GM21576 (cell line): ENCODE measurements around the gene PTPRN2.
"Not testable (repeated sequence)": the region's sequence is repeated elsewhere in the genome, so short reads cannot be mapped to it uniquely, and the experiment has no call there.

ENCODE experiments used
- ATAC-seq: cut with Tn5 transposase; IDR thresholded peaks from one replicate; pipeline ENCODE4 v1.9.1; 2021; ENCODE audit warnings: mild to moderate bottlenecking, moderate library complexity; ENCODE audit not compliant: unreplicated experiment

Gene PTPRN2

GRCh38 chr7:158331826-158332450 is 255.7 kb downstream of the PTPRN2 start:
- ATAC-seq: not testable (repeated sequence)

GRCh38 chr7:158329686-158330085 is 257.9 kb downstream of the PTPRN2 start:
- no peak for ATAC-seq

DNA sequence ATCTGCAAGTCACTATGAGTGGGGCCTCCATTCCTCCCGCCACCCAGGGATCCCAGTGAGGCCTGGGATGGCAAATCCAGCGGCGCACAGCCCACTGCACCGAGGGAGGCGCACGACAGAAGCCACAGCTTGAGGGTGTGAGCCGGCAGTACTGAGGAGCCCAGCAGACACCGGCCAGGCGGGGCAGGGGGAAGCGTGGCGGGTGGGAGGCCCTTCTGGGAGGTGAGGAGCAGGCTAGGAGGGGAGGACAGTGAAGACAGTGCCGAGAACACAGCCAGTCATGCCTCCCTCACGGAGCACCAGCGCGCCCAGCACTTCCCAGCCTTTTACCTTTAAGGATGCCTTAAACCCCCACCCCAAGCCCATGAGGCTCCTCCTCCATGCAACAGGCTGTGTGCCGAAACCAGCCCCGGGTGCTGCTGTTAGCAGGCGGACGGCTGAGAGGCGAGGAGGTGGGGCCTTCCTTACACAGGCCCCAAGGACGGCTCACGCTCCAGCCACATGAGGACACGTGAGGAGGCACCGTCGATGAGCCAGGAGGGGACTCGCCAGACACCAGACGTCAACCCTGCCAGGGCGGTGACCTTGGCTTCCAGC is 258.5 kb downstream of the PTPRN2 start:
- ATAC-seq: no peak

DNA sequence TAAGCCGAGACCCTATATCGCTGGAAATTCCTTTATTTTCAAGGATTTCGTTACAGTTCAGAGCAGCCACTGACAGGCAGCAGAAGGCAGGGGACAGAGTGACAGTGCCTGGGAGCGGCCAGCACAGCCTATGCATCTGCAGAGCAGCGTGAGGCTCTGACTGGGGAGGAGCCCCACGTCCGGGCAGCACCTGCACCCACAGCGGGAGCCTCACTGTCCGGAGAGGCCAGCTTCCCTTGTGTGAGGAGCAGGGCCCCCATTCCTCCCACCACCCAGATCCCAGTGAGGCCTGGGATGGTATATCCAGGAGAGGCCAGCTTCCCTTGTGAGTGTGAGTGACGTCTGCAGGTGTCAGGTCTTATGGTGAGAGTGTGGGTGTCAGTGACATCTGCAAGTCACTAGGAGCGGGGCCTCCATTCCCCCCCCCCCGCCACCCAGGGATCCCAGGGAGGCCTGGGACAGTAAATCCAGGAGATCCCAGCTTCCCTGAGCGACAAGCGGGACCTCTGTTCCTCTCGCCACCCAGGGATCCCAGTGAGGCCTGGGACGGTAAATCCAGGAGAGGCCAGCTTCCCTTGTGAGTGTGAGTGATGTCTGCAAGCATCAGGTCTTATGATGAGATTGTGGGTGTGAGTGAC is 259.1 kb downstream of the PTPRN2 start:
- no peak for ATAC-seq

GRCh38 chr7:158327571-158328180 is 259.9 kb downstream of the PTPRN2 start:
- no peak for ATAC-seq

DNA sequence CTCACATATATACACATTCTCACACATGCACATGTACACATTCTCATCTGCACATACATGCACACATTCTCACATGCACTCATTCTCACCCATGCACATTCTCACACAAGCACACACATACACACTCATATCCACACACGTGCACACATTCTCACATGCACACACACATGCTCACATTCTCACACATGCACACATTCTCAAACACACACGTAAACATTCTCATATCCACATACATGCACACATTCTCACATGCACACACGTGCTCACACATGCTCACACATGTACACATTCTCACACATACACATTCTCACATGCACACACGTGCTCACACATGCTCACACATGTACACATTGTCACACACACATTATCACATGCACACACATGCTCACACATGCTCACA is 260.6 kb downstream of the PTPRN2 start:
- ATAC-seq: no peak

DNA sequence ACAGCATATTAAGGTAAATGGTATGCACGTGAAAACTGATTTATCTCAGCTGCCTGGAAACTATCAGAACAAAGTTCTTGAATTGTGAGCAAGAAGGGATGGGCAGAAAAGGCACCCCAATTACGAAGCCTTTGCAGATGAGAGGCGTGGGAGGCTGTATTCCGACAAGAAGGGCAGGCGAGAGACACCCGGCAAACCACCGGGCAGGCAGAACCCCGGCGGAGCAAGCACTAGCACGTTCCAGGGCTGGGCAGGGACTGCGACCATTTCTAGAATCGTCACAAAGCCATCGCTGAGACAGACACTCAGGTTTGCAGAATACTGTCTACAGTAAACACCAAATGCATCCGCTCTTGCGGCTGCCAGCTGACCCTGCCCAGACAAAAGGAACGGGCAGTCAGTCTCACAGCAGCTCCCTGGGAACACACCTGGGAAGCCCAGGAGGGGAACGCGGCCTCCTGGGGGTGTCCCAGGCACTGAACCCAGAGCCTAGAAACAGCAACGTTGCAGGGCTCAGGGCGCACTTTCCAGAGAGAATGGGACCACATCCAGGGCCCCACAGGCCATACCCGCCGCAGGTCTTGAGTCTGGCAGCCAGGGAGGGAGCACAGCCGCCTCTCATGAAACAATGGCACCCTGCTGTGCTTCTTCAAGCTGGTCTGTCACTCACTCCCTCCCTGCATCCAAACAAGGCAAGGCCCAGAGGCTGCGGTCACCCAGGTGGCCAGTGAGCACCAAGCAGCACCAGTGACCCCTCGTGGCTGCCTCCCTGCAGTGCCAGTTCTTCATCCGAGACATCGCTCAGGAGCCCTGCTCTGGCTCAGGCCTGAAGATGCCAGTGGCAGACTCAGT is 261.9 kb downstream of the PTPRN2 start:
- no peak for ATAC-seq

DNA sequence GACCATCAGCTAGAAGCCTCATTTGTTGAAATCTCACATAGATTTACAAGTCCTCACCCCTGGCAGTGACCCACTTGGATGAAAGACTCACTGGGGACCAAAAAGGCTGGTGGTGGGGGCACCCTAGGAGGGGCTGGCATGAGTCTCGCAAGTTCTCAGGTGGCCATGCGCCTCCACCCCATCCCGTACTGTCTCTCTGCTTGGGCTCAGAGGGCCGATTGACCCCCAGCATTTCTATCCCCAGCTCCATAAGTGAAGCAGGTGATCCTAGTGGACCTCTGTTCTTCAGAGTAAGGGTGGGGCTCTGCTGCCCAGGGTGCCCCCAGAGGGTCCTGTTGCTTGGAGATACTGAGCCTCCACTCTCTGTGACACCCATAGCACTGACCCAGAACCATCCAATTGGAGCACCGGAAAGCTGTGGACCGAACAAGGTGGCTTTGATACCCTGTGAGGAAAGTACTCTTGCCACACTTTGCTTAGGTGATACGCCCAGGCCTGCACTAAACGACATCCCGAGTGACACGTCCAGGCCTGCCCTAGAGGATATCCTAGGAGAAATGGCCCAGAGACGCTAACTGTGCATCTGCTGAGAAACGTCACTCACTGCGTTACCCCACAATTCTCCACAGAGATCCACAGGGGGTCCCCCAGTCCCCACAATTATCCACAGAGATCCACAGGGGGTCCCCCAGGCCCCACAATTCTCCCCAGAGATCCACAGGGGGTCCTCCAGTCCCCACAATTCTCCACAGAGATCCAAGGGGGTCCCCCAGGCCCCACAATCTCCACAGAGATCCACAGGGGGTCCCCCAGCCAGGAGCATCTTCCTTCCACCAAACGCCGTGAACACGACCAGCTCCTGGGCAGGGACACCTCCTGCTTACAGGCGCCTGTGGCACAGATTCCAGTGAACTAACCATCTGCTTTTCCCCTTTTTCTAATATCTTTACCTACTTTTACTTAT is 262.9 kb downstream of the PTPRN2 start:
- ATAC-seq: no peak

- ATAC-seq: no peak
These were observed 263.8 kb downstream of the PTPRN2 start for GRCh38 chr7:158323741-158324396.

DNA sequence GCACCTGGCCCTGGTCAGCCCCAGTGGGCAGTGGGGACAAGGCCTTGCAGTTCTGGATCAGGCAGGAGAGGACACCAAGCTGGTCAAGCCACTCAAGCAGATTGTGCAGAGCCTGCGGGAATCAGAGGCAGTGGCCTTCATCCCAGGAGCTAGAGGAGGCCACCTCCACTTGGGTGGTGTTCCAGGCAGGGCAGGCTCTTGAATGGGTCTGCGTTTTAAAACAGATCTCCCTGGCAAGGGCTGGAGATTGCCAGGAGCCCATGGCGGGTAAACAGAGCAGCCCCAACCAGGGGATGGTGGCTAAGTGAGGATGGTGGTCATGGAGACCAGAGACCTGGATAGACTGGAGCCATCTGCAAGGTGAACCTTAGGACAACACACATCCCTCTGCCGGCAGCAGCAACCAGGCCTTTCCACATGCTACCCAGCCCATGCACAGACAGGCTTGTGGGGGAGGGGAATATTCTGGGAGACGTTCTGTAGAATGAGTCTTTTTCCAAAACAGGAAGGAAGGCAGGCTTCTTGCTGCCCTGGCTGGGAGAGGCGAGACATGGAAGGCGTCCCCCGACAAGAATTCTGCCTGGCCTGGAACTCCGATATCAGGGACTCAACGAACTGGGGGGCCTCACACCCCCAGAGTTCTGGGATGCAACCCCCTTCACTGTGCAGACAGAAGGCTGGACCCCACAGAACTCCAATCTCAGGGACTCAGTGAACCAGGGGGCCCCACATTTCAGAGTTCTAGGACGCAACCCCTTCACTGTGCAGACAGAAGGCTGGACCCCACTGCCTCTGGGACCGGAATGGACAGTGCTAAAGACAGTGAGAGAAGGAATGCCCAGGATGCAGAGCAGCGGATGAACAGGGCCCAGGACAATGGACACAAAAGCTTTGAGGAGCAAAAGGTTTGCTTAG is 264.8 kb downstream of the PTPRN2 start:
- no peak for ATAC-seq

GRCh38 chr7:158321936-158322615 is 265.5 kb downstream of the PTPRN2 start:
- ATAC-seq: no peak

DNA sequence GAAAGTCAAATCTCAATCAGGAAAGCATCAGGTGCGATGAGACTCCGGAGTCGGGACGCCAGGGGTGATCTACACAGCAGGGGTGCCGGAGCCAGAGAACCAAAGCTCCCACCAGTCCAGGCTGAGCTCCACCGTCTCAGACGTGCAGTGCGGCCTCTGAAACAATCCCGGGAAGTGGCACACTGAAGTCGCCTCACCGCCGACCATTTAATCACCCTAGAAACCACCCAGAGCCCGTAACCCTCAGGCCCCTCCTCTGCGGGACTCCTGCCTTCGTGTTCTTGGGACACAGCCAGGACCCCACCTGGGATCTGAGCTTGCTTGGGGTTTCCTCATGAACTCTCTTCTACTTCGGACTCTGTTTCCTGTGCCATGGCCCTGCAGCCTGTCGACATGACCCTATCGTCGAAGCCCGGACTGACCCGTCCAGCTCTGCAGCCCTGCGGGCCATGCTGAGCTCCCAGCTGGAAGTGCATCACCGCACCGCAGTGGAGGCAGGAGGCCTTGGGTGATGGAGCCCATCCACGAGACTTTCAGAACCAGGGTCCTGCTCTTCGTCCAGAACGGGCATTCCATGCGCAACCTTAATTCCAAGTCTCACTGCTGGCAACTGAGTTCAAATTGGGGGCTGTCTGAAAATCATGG is 266.4 kb downstream of the PTPRN2 start:
- ATAC-seq: no peak

GRCh38 chr7:158320328-158320727 is 267.3 kb downstream of the PTPRN2 start:
- ATAC-seq: no peak

DNA sequence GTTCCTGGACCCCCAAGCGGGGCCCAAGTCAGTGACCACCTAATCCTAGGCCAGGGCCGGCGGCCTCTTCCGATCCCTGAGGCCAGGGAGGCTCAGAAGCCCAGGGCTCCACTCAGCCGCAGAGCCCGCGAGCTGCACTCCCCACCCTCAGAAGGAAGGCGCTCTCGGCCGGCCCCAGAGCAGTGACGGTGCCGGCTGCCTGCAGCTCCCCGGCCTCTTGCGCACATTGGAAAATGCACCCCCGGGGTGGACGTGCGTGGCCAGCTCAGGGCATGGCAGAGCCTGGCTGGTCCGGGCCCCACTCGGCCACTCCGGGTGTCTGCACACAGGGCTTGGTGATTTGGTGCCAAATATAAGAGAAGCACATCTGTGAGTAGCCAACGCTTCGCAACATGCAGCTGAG is 269.1 kb downstream of the PTPRN2 start:
- no peak for ATAC-seq

DNA sequence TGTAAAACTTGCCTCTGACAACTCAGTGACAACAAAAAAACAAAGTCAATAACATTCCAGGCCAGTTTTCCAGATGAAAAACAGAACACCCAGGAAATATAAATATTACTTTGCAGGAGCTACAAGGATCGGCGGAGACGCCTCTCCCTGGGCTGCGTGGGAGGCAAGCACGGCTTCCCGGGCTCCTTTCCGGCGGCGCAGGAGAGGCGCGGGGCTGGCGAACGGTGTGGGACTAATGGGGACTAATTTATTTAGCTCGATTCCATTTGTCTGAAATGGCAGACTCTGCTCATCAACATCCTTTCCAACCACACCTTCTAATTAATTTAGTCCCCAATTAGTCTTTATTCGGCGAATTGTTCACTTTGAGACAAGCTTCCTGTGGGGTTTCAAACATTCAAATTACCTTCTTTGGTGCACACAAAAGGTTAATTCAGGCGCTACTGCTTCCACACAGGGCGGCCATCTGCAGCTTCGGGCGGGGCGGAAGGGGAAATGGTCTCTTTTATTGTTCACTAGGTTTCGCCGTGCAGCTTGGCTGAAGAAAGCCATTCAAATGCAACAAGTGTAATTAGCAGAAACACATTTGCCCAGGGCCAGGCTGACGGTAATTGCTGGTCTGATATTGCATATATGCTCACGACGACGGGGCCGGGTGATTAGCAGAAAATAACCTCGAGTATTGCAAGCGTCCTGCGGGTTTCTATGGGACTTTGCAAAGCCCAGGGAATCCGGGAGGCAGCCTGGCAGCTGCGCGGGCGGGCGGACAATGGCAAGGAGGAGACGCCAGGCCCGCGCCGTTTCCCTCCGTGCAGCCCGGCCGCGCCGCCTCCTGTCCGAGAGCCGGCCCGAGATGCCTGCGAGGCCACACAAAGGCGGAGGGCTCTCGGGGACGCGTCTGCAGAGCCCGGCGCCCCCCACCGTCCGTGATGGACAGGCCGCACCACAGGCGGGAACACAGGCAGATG is 270.1 kb downstream of the PTPRN2 start:
- ATAC-seq: no peak

DNA sequence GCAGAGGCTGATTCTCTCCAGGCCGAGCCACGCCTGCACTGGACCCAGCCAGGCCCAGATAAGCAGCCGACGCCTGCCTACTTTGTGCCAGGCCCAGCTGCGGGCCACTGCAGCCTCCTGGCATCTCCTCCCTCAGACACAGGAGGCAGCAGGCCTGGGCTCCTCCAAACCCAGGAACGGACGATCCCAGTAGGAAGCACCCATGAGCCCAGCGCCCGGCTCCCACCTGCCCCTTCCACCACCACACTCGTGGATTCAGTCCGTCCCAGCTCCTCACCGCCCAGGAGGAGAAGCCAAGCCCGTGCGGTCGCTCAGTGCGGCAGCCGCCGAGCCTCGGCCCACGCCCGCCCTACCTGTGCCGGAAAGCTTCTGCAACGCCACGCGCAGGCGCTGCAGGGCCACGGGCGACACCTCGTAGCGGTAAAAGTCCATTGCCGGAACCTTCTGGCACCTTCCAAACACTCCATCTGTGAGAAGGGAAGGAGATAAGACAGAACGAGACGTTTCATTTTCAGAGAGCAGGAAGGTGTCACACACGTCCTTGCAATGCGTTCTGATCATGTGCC is 271.1 kb downstream of the PTPRN2 start:
- ATAC-seq: no peak
